CD4-positive, alpha-beta T cell (primary cell): ENCODE measurements around the gene HOXA3. TPM values are rescaled to one million over a fixed set of nuclear protein-coding genes. Genes with fewer than 3 reads are reported as not detected.

Experiments used
- ATAC-seq: fragments of 200-7000 bp; cut with Tn5 transposase; one replicate; pipeline ENCODE4 v1.10.0; 2022; ENCODE audit warnings: mild to moderate bottlenecking; ENCODE audit not compliant: poor library complexity
- CTCF ChIA-PET: fragments of 350-600 bp; sonication (Branson Sonifier 250); formaldehyde crosslinking; loops from one replicate; lab custom pipeline; 2021; ENCODE audit warnings: antibody characterized with exemption, inconsistent platforms; lab: Charles Lee
- POLR2A ChIA-PET: fragments of 350-600 bp; sonication (Branson Sonifier 250); formaldehyde crosslinking; loops from one replicate; lab custom pipeline; 2021; ENCODE audit warnings: antibody characterized with exemption, inconsistent platforms; lab: Charles Lee
- DNase-seq, 14 experiments: peaks; one replicate each; pipeline ENCODE4 v3.0.0-alpha.2; 2013 to 2020; ENCODE audit warnings: mixed read lengths in 2 of 14
- H3K27ac ChIP-seq, 2 donors: one replicate each; pipeline versions ENCODE4 v1.5.1 to v1.7.0; 2013; ENCODE audit warnings: low read length in 2 of 2, low read depth in 1 of 2, mild to moderate bottlenecking in 1 of 2
- H3K27me3 ChIP-seq, 2 experiments: 1 replicate in 1 of 2; 2 replicates in 1 of 2; pipeline versions ENCODE4 v1.6.1 to v1.7.0; 2013; ENCODE audit warnings: low read length in 2 of 2, control low read depth in 1 of 2, mild to moderate bottlenecking in 1 of 2, moderate library complexity in 1 of 2; ENCODE audit not compliant: insufficient read depth in 2 of 2, control insufficient read depth in 1 of 2
- H3K36me3 ChIP-seq: one replicate; pipeline ENCODE4 v1.6.1; 2013; ENCODE audit warnings: low read length, control low read depth; ENCODE audit not compliant: insufficient read depth
- H3K4me1 ChIP-seq: one replicate; pipeline ENCODE4 v1.6.1; 2013; ENCODE audit warnings: low read length, control low read depth; ENCODE audit not compliant: insufficient read depth
- H3K4me3 ChIP-seq: one replicate; pipeline ENCODE4 v1.5.1; 2013; ENCODE audit warnings: mild to moderate bottlenecking, low read length, moderate library complexity
- H3K9me3 ChIP-seq, 2 experiments: 1 replicate in 1 of 2; 2 replicates in 1 of 2; pipeline versions ENCODE4 v1.6.1 to v1.7.0; 2013; ENCODE audit warnings: low read length in 2 of 2, mild to moderate bottlenecking in 2 of 2, control low read depth in 1 of 2, moderate library complexity in 1 of 2; ENCODE audit not compliant: control insufficient read depth in 1 of 2, insufficient read depth in 1 of 2
- H3K27ac Mint-ChIP-seq: one replicate; pipeline ENCODE4 v1.8.0; 2020; ENCODE audit warnings: mixed read lengths
- H3K27me3 Mint-ChIP-seq: one replicate; pipeline ENCODE4 v1.8.0; 2021; ENCODE audit warnings: mixed read lengths
- H3K36me3 Mint-ChIP-seq: one replicate; pipeline ENCODE4 v1.8.0; 2021; ENCODE audit warnings: low read depth, mixed read lengths
- H3K4me1 Mint-ChIP-seq: one replicate; pipeline ENCODE4 v1.8.0; 2021; ENCODE audit warnings: low read depth, mixed read lengths
- H3K4me3 Mint-ChIP-seq: one replicate; pipeline ENCODE4 v1.8.0; 2020; ENCODE audit warnings: mild to moderate bottlenecking, mixed read lengths
- H3K9me3 Mint-ChIP-seq: one replicate; pipeline ENCODE4 v1.8.0; 2020; ENCODE audit warnings: mixed read lengths
- intact Hi-C, 2 experiments: fragments of 100-400 bp; cut with DNase I in 1 of 2; cut with micrococcal nuclease in 1 of 2; formaldehyde crosslinking; loops; one replicate each; pipeline versions ENCODE4 v1.15.1 to v1.9.0; 2023 to 2025; cut with DNase I, micrococcal nuclease
- total RNA-seq, 174 experiments: library from RNA in 2 of 174; stranded (reverse) in 2 of 174; gene quantifications; one replicate each; pipeline ENCODE4 v1.2.3 and lab custom pipeline; 2021 to 2026
- TF ChIP-seq, protein P1 (sequence below): fragments of 200-600 bp; IDR thresholded peaks from one replicate; pipeline ENCODE4 v1.8.0; 2022; ENCODE audit warnings: antibody characterized with exemption, mild to moderate bottlenecking

HOXA3 gene
- total RNA-seq, 2 experiments from 2014 or later = not detected

DNA sequence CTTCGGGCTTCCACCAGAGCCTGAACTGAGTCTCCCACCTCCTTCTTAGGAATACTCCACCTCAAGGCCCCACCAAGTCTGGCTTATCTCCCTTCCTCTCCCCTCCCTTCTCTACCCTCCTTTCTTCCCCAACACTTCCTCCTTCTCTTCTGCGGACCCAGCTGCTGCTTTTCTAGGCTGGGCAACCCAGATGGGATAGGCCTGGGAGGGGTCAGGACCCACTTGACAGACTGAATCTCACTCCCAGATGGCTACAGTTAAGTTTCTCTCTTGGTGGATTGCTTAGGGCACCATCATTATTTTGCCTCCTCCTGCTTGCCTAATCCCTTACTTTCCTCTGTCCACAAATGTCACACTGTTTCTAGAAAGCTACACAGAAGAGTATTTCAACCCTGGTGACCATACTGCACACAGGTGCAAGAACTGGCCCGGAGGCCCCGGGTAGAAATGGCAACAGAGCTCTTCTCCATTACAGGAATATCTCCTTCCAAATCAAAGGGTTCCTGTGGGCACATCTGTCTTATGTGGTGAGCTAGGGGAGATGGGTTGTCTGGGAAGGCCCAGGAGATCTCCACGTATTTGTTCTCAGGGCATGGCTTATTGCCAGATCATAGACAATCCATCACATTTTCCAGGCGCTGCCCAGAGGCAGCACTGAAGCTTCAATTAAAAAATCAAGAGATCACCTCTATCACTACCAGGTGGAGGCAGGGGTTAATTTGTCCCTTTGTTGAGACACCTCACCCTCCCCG, 37.8 kb upstream of the HOXA3 start:
- H3K9me3 ChIP-seq = peaks cover 0 to 49% of the 10 kb centered on the region in 2 experiments
- H3K27ac Mint-ChIP-seq = peak overlapping the region; percentile 80
- DNase-seq = peak in 1 of 14 experiments; percentile 5

DNA sequence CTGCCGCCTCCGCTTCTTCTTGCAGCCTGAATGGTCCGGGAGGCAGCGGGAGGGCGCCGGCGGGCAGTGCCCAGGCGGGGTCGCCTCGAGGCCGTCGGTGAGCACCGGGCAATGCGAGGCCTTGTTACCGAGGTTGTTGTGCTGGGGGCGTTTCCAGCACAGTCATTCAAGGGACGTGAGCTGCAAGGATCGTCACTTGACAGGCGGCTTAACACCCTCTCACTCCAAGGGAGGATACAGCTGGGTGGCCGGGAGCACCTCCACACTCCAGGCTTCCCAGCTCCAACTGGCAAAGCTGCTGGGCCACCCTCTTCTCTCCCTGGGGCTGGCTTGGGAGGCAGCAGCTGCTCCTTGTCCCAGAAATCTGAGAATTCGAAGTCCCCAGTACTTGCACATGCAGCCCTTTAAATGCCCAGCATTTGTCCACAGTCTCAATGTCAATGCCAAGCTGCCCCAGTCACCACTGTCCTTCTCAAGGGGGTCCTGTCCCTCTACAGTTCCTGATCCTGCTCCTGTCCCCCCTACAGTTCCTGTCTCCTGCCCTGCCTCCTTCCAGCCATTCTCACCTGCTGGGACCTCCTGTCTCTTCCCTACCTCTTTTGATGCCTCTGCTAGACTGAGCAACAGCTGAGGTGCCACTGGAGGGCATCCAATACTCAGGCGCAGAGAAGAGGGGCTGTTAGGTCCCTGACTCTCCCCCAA, 37.1 kb upstream of the HOXA3 start:
- peak overlapping the region; percentile 12 for H3K4me3 Mint-ChIP-seq
- no peaks in the 10 kb centered on the region for H3K9me3 Mint-ChIP-seq
- TF ChIP-seq, protein P1, sequence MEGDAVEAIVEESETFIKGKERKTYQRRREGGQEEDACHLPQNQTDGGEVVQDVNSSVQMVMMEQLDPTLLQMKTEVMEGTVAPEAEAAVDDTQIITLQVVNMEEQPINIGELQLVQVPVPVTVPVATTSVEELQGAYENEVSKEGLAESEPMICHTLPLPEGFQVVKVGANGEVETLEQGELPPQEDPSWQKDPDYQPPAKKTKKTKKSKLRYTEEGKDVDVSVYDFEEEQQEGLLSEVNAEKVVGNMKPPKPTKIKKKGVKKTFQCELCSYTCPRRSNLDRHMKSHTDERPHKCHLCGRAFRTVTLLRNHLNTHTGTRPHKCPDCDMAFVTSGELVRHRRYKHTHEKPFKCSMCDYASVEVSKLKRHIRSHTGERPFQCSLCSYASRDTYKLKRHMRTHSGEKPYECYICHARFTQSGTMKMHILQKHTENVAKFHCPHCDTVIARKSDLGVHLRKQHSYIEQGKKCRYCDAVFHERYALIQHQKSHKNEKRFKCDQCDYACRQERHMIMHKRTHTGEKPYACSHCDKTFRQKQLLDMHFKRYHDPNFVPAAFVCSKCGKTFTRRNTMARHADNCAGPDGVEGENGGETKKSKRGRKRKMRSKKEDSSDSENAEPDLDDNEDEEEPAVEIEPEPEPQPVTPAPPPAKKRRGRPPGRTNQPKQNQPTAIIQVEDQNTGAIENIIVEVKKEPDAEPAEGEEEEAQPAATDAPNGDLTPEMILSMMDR = no peak
- H3K27ac Mint-ChIP-seq = peak overlapping the region; percentile 80
- H3K4me1 Mint-ChIP-seq = peaks cover 78% of the 10 kb centered on the region
- H3K27ac ChIP-seq = no peak overlapping the region
- peaks cover 95 to 98% of the 10 kb centered on the region in 2 experiments for H3K27me3 ChIP-seq
- CTCF ChIA-PET = interaction anchor here (1.0 to 1.6 kb wide), 3 partner anchors 10 to 29 kb away, joined by 4 to 13 read pairs (median 6); no protein-coding TSS in a partner anchor
- DNase-seq (peak in 1 of 14 experiments; percentile 33), ATAC-seq (no peak)
- POLR2A ChIA-PET = interaction anchor here (0.9 to 2.6 kb wide), 4 partner anchors 16 to 551 kb away, joined by 3 to 8 read pairs (median 4); partner anchors contain the start of gene HOXA9
- H3K9me3 ChIP-seq = peaks cover 0 to 56% of the 10 kb centered on the region in 2 experiments
- no peak overlapping the region for H3K4me3 ChIP-seq
- peaks cover 76% of the 10 kb centered on the region for H3K4me1 ChIP-seq
- intact Hi-C loops = loop anchor here in 1 of 2 experiments (5.0 kb wide), 2 partner anchors 37 to 1332 kb away; partner anchors contain the start of gene HOXA3
- no peaks in the 10 kb centered on the region for H3K36me3 ChIP-seq
- H3K36me3 Mint-ChIP-seq = no peaks in the 10 kb centered on the region
- peaks cover 99% of the 10 kb centered on the region for H3K27me3 Mint-ChIP-seq

More for the DNA sequence above, 37.8 kb upstream of the HOXA3 start:
- POLR2A ChIA-PET = interaction anchor here (0.6 to 2.6 kb wide), 6 partner anchors 11 to 551 kb away, joined by 3 to 8 read pairs (median 4); partner anchors contain the start of gene HOXA9
- Mint-ChIP-seq H3K27me3 (peaks cover 99% of the 10 kb centered on the region), H3K9me3 (no peaks in the 10 kb centered on the region), H3K36me3 (no peaks in the 10 kb centered on the region), H3K4me1 (peaks cover 72% of the 10 kb centered on the region), H3K4me3 (peak overlapping the region; percentile 57)
- CTCF ChIA-PET = interaction anchor here (1.0 to 1.6 kb wide), 4 partner anchors 11 to 831 kb away, joined by 3 to 13 read pairs (median 5); no protein-coding TSS in a partner anchor
- Histone ChIP-seq H3K36me3 (no peaks in the 10 kb centered on the region), H3K4me3 (no peak overlapping the region), H3K27ac (no peak overlapping the region), H3K27me3 (peaks cover 96 to 98% of the 10 kb centered on the region in 2 experiments), H3K4me1 (peaks cover 69% of the 10 kb centered on the region)
- TF ChIP-seq, protein P1 = no peak
- no peak for ATAC-seq
- intact Hi-C loops = loop anchor here in 1 of 2 experiments (5.0 to 10.0 kb wide), 5 partner anchors 38 to 1333 kb away; partner anchors contain the start of genes HIBADH, HOXA3, JAZF1 and TAX1BP1
